Right cardiac atrium (tissue), 5 donors: ENCODE results near the gene TSHR. TPM values are rescaled to one million over a fixed set of nuclear protein-coding genes. Genes with fewer than 3 reads are reported as not detected.

Source experiments
- ATAC-seq, 2 donors: fragments of 200-7000 bp; cut with Tn5 transposase; one replicate each; pipeline versions ENCODE4 v1.8.0 to v1.9.1; 2020; ENCODE audit warnings: moderate library complexity in 2 of 2, mild to moderate bottlenecking in 1 of 2
- DNase-seq, 3 donors: peaks; one replicate each; pipeline ENCODE4 v3.0.0-alpha.2; 2020
- H3K27ac ChIP-seq: one replicate; pipeline ENCODE4 v1.5.1; 2013; ENCODE audit warnings: mild to moderate bottlenecking, low read length, control low read depth, moderate library complexity
- H3K27me3 ChIP-seq: one replicate; pipeline ENCODE4 v1.6.1; 2013; ENCODE audit not compliant: control insufficient read depth, insufficient read depth
- H3K4me1 ChIP-seq: one replicate; pipeline ENCODE4 v1.6.1; 2013; ENCODE audit warnings: low read length; ENCODE audit not compliant: control insufficient read depth, insufficient read depth
- H3K4me3 ChIP-seq: one replicate; pipeline ENCODE4 v1.5.1; 2013; ENCODE audit warnings: low read length, control low read depth
- H3K9me3 ChIP-seq: one replicate; pipeline ENCODE4 v1.6.1; 2013; ENCODE audit warnings: low read length; ENCODE audit not compliant: control insufficient read depth
- WGBS: extraction: QIAGEN DNeasy Blood & Tissue Kit; methylation state at CpG from one replicate; pipeline ENCODE4 v1.1.7; 2013; 5-methylcytosine and 5-hydroxymethylcytosine counted together
- intact Hi-C, 4 donors: fragments of 100-400 bp; cut with DNase I; formaldehyde crosslinking; loops; one replicate each; pipeline versions ENCODE4 v1.11.0 to v1.14.0; 2022 to 2023
- polyA plus RNA-seq: library from polyadenylated mRNA; stranded (reverse); fragments of 200-250 nt; gene quantifications from one replicate; pipeline ENCODE4 v1.2.3, GENCODE V29; 2013
- total RNA-seq, 4 donors: library from RNA; stranded (reverse); fragmentation: NEBNext Ultra II Directional; extraction: Animal tissue kit (Norgen Biotek cat#: 25700); gene quantifications; one replicate each; pipeline ENCODE4 v1.2.1, GENCODE V29; 2021
- donor health status: healthy with polysubstance abuse.
- donor health status: DM: no; HTN: yes; CAD: no.
- donor health status: DM: no; HTN: no; CAD: no.
- donor health status: DM: no; HTN: yes; CAD: no; lungs with severe emphysema.
- donor health status: DM: yes; HTN: yes; CAD: no.

The TSHR gene
- total and polyA plus RNA-seq, 5 donors, result 0.07 TPM; not detected in 4

GRCh38 chr14:81178063-81178462 lies 222.6 kb downstream of the TSHR start:
- H3K27me3 ChIP-seq, result no peaks in the 10 kb centered on the region
- no peak for DNase-seq
- no peak overlapping the region for H3K4me3 ChIP-seq
- H3K4me1 ChIP-seq, result no peaks in the 10 kb centered on the region
- H3K27ac ChIP-seq, result no peak overlapping the region
- no peaks in the 10 kb centered on the region for H3K9me3 ChIP-seq
- intact Hi-C loops, result no loop called here
- ATAC-seq, result no peak

- no peak overlapping the region for H3K27ac ChIP-seq
- ATAC-seq, result no peak
- H3K27me3 ChIP-seq, result no peaks in the 10 kb centered on the region
- no peaks in the 10 kb centered on the region for H3K9me3 ChIP-seq
- 90% methylated on average over 2 of the region's 2 CpGs for WGBS
- no peak for DNase-seq
- intact Hi-C loops, result no loop called here
- H3K4me3 ChIP-seq, result no peak overlapping the region
- H3K4me1 ChIP-seq, result no peaks in the 10 kb centered on the region
Measured at GRCh38 chr14:81179631-81180030, 224.2 kb downstream of the TSHR start.

GRCh38 chr14:81187832-81188522 lies 232.6 kb downstream of the TSHR start:
- ATAC-seq (no peak), DNase-seq (no peak)
- 97% methylated on average over 5 of the region's 5 CpGs for WGBS
- Histone ChIP-seq H3K4me3 (no peak overlapping the region), H3K27me3 (no peaks in the 10 kb centered on the region), H3K4me1 (no peaks in the 10 kb centered on the region), H3K27ac (no peak overlapping the region), H3K9me3 (no peaks in the 10 kb centered on the region)
- intact Hi-C loops, result no loop called here

- 92% methylated on average over 2 of the region's 2 CpGs for WGBS
- no peak for DNase-seq
Measured at GRCh38 chr14:81192594-81192993, 237.2 kb downstream of the TSHR start.

GRCh38 chr14:81193924-81194633 lies 238.7 kb downstream of the TSHR start:
- DNase-seq (no peak), ATAC-seq (no peak)
- Histone ChIP-seq H3K27me3 (no peaks in the 10 kb centered on the region), H3K9me3 (no peaks in the 10 kb centered on the region), H3K27ac (no peak overlapping the region), H3K4me3 (no peak overlapping the region), H3K4me1 (no peaks in the 10 kb centered on the region)
- WGBS, result 88% methylated on average over 3 of the region's 3 CpGs
- intact Hi-C loops, result no loop called here

More at GRCh38 chr14:81192594-81192993, 237.2 kb downstream of the TSHR start:
- Histone ChIP-seq H3K9me3 (no peaks in the 10 kb centered on the region), H3K4me1 (no peaks in the 10 kb centered on the region), H3K4me3 (no peak overlapping the region), H3K27ac (no peak overlapping the region), H3K27me3 (no peaks in the 10 kb centered on the region)
- intact Hi-C loops, result no loop called here
- no peak for ATAC-seq

Other genes starting within 250 kb of the TSHR start
- 1 to 10 TPM; 4.4 to 9.2 (median 5.9) TPM for gene CEP128, start 13.9 kb upstream of the TSHR start, total RNA-seq
- 1.2 TPM for gene CEP128, start 13.9 kb upstream of the TSHR start, polyA plus RNA-seq